DMS79 (cell line): ENCODE results near the gene HTR3E.
"Not testable (repeated sequence)": the region's sequence is repeated elsewhere in the genome, so short reads cannot be mapped to it uniquely, and the experiment has no call there.

Source experiments
- DNase-seq: peaks from one replicate; lab custom pipeline; 2025; lab: John Stamatoyannopoulos, UW

Gene HTR3E

DNA sequence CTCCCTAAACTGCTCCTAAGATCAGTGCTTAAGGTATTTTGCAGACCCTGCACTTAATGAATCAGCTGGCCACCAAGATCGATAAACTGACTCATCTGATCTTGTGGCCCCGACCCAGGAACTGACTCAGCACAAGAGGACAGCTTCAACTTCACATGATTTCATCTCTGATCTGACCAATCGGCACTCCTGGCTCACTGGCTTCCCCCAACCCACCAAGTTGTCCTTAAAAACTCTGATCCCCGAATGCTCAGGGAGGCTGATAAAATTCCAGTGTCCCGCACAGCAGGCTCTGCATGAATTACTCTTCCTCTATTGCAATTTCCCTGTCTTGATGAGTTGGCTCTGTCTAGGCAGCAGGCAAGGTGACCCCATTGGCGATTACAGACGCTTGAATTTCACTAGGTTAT, 13.5 kb downstream of the HTR3E start:
- no peak for DNase-seq

GRCh38 chr3:184116017-184116416, 19.2 kb downstream of the HTR3E start:
- no peak for DNase-seq

DNA sequence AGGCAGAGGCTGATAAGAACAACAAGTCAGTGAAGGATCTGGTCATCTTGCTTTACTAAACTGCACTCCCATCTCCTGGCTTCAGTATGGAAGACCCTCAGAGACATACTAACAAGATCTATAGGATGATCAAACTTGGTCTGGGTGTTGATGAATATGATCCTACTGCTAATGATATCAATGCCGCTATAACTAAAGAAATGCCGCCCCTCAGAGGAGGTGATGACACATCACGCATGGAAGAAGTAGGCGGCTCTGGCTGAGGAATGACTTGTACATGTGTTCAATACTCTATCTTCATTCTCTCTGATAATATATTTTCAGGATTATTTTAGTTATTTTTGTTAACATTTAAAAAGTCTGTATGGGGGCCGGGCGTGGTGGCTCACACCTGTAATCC, 20.8 kb downstream of the HTR3E start:
- DNase-seq, result no peak

DNA sequence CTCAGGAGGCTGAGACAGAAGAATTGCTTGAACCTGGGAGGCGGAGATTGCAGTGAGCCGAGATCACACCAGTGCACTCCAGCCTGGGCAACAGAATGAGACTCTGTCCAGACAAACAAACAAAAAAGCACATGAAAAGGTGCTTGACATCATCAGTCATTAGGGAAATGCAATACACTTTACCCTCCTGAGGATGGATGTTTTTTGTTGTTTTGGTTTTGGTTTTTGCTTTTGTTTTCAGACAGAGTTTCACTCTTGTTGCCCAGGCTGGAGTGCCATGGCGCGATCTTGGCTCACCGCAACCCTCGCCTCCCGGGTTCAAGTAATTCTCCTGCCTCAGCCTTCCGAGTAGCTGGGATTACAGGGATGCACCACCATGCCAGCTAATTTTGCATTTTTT, 24.2 kb downstream of the HTR3E start:
- not testable (repeated sequence) for DNase-seq

DNA sequence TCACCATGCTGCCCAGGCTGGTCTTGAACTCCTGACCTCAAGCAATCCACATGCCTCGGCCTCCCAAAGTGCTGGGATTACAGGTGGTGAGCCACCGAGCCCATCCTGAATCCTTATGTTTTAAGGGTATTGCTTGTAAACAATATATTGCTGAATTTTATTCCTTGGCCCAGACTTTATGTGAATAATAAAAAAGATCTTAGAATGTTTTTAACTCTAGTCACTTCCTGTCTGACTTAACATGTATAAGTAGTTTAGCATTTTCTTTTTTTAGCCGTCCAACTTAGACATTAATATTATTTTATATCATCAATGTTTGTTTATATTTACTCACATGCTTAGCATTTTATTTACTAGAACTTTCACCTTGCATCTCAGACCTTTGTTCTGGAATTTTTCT, 29.1 kb downstream of the HTR3E start:
- no peak for DNase-seq

- DNase-seq, result no peak
These were observed 32.1 kb downstream of the HTR3E start for GRCh38 chr3:184129012-184129411.

DNA sequence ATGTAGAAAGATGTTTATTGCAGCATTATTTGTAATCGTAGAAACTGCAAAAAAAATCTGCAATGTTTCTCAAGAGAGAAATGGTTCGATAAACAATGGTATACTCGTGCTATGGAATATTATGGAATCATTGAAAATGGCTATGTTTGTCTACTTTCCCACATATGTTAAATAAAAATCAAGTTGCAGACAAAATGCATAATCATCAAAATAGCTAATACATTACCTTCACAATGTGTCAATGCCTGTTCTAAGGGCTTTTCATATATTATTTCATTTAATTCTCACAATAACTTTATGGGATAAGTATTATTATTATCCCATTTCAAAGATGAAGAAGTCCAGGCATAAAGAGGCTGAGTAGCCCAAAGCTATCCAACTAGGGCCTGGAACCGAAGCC, 36.1 kb downstream of the HTR3E start:
- DNase-seq, result no peak

DNA sequence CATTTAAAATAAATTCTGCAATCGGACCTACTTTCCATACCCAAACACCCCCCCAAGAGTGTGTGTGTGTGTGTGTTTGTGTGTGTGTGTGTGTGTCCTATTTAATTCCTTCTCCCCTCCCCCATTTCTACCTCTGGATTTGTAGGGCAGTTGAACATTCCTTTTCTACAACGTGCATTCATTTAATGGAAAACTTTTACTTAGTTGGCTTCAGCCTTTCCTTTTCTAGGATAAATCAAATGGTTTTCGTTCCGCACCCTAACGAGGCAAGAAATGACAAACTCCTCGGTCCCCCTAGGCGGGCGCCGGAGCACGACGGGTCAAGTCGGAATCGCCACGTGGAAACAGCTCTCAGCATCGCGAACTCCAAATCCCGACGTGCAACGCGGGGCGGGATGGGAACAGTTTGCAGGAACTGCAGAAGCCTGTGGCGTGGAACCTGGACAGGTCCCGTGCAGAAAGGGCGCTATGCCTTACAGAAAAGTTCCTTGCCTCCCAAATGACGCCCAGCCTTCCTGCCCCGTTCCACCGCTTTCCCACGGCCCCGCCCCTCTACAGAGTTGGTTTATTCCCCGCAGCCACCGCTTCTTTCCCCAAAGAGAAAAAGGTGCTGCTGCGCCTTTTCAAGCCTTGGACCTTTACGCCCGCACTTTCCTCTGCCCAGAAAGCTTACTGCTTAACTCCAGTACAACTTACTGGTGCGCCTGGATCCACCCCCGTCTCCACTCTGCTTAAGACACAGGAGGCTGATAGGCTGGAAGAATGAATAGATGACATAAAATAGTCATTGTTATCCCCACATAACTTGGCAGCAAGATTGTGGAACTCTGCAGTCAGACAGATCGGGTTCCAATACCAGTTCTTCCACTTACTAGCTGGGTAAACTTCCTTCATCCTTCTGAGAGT, 37.2 kb downstream of the HTR3E start:
- DNase-seq, result peak; percentile 43

DNA sequence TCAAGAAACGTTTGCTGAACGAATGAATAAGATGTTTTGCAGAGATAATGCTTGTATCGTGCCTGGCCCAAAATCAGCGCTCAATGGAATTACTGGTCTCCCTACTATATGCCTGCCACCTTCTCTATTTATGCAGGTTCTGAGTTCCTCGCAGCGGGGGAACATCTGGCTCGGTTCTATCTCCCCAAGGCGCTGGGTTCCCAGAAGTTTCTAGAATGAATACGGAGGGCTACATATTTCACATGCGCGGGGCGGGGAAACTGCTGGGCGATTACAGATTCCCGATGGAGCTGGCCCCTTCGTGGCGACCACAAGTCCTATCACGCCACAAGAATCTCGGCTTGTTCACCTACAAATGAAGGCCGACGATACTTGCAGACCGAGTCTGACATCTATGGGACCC, 37.9 kb downstream of the HTR3E start:
- DNase-seq, result no peak

DNA sequence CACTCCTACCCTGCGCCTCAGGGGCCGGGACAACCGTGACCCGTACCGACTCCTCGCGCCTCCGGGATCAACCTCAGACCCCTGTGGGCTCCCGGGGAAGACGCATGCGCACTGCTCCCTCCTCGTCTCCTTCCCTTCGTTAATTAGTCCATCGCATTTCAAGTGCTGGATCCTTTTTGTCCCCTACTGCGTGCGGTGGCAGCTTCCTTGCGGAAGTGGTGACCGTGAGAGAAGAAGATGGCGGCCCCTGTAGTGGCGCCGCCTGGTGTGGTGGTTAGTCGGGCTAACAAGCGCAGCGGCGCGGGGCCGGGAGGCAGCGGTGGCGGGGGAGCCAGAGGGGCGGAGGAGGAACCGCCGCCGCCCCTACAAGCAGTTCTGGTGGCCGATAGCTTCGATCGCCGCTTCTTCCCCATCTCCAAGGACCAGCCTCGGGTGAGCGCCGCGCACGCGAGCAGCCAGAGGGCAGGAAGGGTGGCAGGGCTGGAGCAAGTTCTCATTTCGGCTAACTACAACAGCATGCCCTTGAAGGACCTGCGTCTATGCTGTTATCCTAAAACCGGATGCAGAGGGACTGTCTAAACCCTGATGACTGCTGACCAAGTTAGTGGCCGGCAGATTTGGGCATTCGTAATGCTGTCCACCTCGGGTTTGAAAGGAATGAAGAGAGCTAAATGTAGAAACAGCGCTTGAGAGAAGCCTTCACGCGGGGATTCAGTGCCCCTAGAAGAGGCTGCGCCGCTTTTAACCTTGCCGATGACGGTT, 38.5 kb downstream of the HTR3E start, which contains the start of gene EIF2B5:
TSS of gene EIF2B5 (plus strand) at position 210 of the 762 bp plus-strand sequence. CDS start at position 238, 28 bp downstream.
- DNase-seq, result peak; percentile 93

DNA sequence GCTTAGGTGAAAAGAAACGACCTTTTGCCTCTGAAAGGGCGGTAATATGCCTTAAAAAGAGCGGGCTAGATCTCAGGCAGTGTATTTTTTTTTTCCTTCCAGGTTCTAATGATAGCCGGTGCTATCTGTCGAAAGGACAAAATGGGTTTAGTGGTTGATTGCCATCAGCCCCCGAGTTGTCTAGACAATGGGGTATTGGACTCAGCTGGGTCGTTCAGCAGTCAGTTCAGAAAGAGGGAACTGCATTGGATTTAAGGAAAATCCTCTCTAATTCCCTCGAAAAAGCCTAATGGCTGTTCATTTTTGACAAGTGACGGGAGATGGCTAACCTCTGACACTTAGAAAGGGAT, 39.0 kb downstream of the HTR3E start:
- DNase-seq, result no peak

- no peak for DNase-seq
These were observed 43.6 kb downstream of the HTR3E start for GRCh38 chr3:184140436-184140835.

GRCh38 chr3:184142199-184142598, 45.3 kb downstream of the HTR3E start:
- DNase-seq, result no peak

GRCh38 chr3:184143327-184143726, 46.5 kb downstream of the HTR3E start:
- no peak for DNase-seq

GRCh38 chr3:184144505-184144904, 47.6 kb downstream of the HTR3E start:
- no peak for DNase-seq

DNA sequence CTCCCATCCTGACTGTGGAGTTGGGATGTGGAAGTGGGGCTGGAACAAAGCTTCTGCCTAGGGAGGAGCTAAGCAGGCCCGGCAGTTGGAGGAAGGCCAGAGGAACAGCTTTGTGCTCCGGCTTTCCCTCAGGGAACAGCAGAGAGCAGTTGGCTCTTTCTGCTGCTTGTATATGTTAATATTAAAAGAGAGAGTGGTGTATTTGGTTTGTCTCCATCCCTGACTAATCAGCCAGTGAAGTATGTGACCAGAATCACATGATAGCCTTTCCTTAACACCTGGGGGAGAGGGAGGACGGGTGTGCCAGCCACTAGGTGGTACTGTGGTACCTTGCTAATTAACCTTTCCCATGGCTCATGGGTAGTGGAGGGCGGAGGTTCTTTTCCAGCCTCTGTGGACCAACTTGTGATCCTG, 48.3 kb downstream of the HTR3E start:
- no peak for DNase-seq

DNA sequence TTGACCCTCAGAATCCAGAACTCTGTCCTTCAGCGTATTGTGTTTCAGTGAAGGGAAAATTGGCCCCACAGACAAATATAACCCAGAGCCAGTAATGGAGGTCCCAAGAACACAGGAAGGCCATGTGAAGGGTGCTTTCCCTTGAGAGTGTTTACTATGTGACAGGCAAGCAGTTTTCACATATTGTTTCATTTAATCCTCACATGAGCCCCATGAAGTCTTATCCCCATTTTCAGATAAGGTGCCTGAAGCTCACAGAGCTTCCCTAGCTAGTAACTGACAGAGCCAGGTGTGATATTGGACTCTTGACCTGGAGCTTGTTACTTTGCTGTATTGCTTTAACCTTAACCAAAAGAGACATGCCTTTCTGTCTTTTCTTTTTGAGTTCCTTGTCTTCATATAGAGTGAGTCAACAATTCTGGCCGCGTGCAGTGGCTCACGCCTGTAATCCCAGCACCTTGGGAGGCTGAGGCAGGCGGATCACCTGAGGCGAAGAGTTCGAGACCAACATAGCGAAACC, 48.9 kb downstream of the HTR3E start:
- DNase-seq, result no peak

DNA sequence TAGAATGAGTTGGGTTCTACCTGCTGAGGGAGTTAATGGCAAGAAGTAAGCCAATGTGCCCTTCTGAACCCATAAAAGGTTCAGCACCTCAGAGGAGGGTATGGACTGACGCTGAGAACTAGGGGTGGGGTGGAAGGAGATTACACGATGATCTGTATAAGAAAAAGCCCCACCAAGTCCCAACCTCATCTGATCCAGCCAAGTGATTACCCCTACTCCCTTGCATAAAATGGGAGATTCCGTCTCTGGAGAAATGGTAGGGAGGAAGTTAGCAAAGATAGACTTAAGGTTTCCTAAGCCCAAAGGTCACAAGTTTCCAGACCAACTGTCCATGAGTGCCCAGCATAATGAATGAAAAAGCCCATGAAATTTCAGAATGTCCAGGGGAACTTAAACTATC, 51.2 kb downstream of the HTR3E start:
- no peak for DNase-seq

- no peak for DNase-seq
These were observed 52.3 kb downstream of the HTR3E start for GRCh38 chr3:184149123-184149522.

GRCh38 chr3:184149770-184150169, 52.9 kb downstream of the HTR3E start:
- not testable (repeated sequence) for DNase-seq

- peak; percentile 41 for DNase-seq
These were observed 58.2 kb downstream of the HTR3E start, which contains the start of gene DVL3 for GRCh38 chr3:184154885-184155643. Gene DVL3 (plus strand): TSS chr3:184155377. CDS start chr3:184155636, 259 bp downstream.
